Measurements from ENCODE around the gene ASAH2B. TPM values are rescaled to one million over a fixed set of nuclear protein-coding genes. Genes with fewer than 3 reads are reported as not detected.
A peak's percentile ranks its signal among the peaks of the same experiment; 100 is the strongest.
"Not testable (repeated sequence)": the region's sequence is repeated elsewhere in the genome, so short reads cannot be mapped to it uniquely, and the experiment has no call there.

ASAH2B gene
- total RNA-seq, result 1 to 10 TPM; 3.5 to 4.2 TPM

GRCh38 chr10:50739618-50740292 lies at the start of gene ASAH2B:
TSS of gene ASAH2B (plus strand) at chr10:50739936. CDS start at chr10:50745131, 5,195 bp downstream.
- H3K27ac ChIP-seq, result peak within 1 kb of the TSS; percentile 64 to 72
- under 1% methylated on average over 62 of the region's 62 CpGs for WGBS
- H3K9me3 ChIP-seq, result no peaks in the 10 kb centered on the region
- TF ChIP-seq POLR2AphosphoS5 (IDR thresholded peaks at IDR 0.05) (peak; percentile 31), CTCF (IDR thresholded peaks at IDR 0.05) (no peak)
- no peaks in the 10 kb centered on the region for H3K4me1 ChIP-seq (replicated peaks)
- peak within 1 kb of the TSS; percentile 39 to 59 for H3K4me3 ChIP-seq
- intact Hi-C loops (cut with DNase I), result no loop called here
- H3K36me3 ChIP-seq, result no peaks in the 10 kb centered on the region
- H3K27me3 ChIP-seq (replicated peaks; ENCODE audit: insufficient read depth), result no peaks in the 10 kb centered on the region
- peak; percentile 71 for DNase-seq (ENCODE audit: low spot score)

- H3K4me1 ChIP-seq (replicated peaks); H3K4me3 ChIP-seq; H3K27ac ChIP-seq; H3K36me3 ChIP-seq; intact Hi-C loops (cut with DNase I); H3K9me3 ChIP-seq; DNase-seq (ENCODE audit: low spot score); H3K27me3 ChIP-seq (replicated peaks; ENCODE audit: insufficient read depth): not testable (repeated sequence)
- WGBS, result no CpG with 5 or more reads among the region's 4 CpGs
These were observed 41.9 kb upstream of the ASAH2B start for GRCh38 chr10:50697819-50698218.

GRCh38 chr10:50701947-50702346 lies 37.8 kb upstream of the ASAH2B start:
- H3K4me1 ChIP-seq (replicated peaks); H3K27ac ChIP-seq; H3K4me3 ChIP-seq; intact Hi-C loops (cut with DNase I); H3K36me3 ChIP-seq; DNase-seq (ENCODE audit: low spot score); H3K9me3 ChIP-seq; H3K27me3 ChIP-seq (replicated peaks; ENCODE audit: insufficient read depth): not testable (repeated sequence)
- 80% methylated on average over 1 of the region's 5 CpGs for WGBS

GRCh38 chr10:50702997-50703396 lies 36.7 kb upstream of the ASAH2B start:
- H3K4me3 ChIP-seq; intact Hi-C loops (cut with DNase I); H3K36me3 ChIP-seq; H3K4me1 ChIP-seq (replicated peaks); H3K27ac ChIP-seq; H3K27me3 ChIP-seq (replicated peaks; ENCODE audit: insufficient read depth); DNase-seq (ENCODE audit: low spot score); H3K9me3 ChIP-seq: not testable (repeated sequence)
- 91% methylated on average over 7 of the region's 7 CpGs for WGBS

GRCh38 chr10:50704436-50705079 lies 35.2 kb upstream of the ASAH2B start:
- intact Hi-C loops (cut with DNase I); H3K4me3 ChIP-seq; H3K27ac ChIP-seq: not testable (repeated sequence)

GRCh38 chr10:50706006-50706405 lies 33.7 kb upstream of the ASAH2B start:
- intact Hi-C loops (cut with DNase I), result not testable (repeated sequence)
- WGBS, result 82% methylated on average over 1 of the region's 1 CpG

More at GRCh38 chr10:50704436-50705079, 35.2 kb upstream of the ASAH2B start:
- WGBS, result 48% methylated on average over 5 of the region's 5 CpGs
- DNase-seq (ENCODE audit: low spot score); H3K27me3 ChIP-seq (replicated peaks; ENCODE audit: insufficient read depth); H3K4me1 ChIP-seq (replicated peaks); H3K36me3 ChIP-seq; H3K9me3 ChIP-seq: not testable (repeated sequence)

GRCh38 chr10:50710241-50710640 lies 29.5 kb upstream of the ASAH2B start:
- H3K27ac ChIP-seq; H3K4me3 ChIP-seq; intact Hi-C loops (cut with DNase I); DNase-seq (ENCODE audit: low spot score); H3K36me3 ChIP-seq; H3K4me1 ChIP-seq (replicated peaks); H3K27me3 ChIP-seq (replicated peaks; ENCODE audit: insufficient read depth); H3K9me3 ChIP-seq: not testable (repeated sequence)
- WGBS, result 95% methylated on average over 7 of the region's 13 CpGs

More at GRCh38 chr10:50706006-50706405, 33.7 kb upstream of the ASAH2B start:
- H3K27ac ChIP-seq; DNase-seq (ENCODE audit: low spot score); H3K27me3 ChIP-seq (replicated peaks; ENCODE audit: insufficient read depth); H3K4me1 ChIP-seq (replicated peaks); H3K36me3 ChIP-seq; H3K9me3 ChIP-seq; H3K4me3 ChIP-seq: not testable (repeated sequence)

GRCh38 chr10:50723812-50724211 lies 15.9 kb upstream of the ASAH2B start:
- intact Hi-C loops (cut with DNase I); H3K27me3 ChIP-seq (replicated peaks; ENCODE audit: insufficient read depth); DNase-seq (ENCODE audit: low spot score); H3K9me3 ChIP-seq; H3K36me3 ChIP-seq; H3K27ac ChIP-seq; H3K4me3 ChIP-seq; H3K4me1 ChIP-seq (replicated peaks): not testable (repeated sequence)
- 54% methylated on average over 5 of the region's 5 CpGs for WGBS

GRCh38 chr10:50728112-50728511 lies 11.6 kb upstream of the ASAH2B start:
- 96% methylated on average over 2 of the region's 2 CpGs for WGBS
- H3K27me3 ChIP-seq (replicated peaks; ENCODE audit: insufficient read depth); H3K9me3 ChIP-seq; intact Hi-C loops (cut with DNase I); H3K4me1 ChIP-seq (replicated peaks); H3K27ac ChIP-seq; H3K36me3 ChIP-seq; H3K4me3 ChIP-seq; DNase-seq (ENCODE audit: low spot score): not testable (repeated sequence)

GRCh38 chr10:50738987-50739617 lies 634 bp upstream of the ASAH2B start:
- H3K9me3 ChIP-seq; H3K4me1 ChIP-seq (replicated peaks); DNase-seq (ENCODE audit: low spot score); H3K27me3 ChIP-seq (replicated peaks; ENCODE audit: insufficient read depth); H3K36me3 ChIP-seq; intact Hi-C loops (cut with DNase I): not testable (repeated sequence)
- Histone ChIP-seq H3K27ac (peak overlapping the region; percentile 64 to 72), H3K4me3 (peak overlapping the region; percentile 39 to 59)
- 73% methylated on average over 23 of the region's 23 CpGs for WGBS
